BLaER1 treated with 17β-estradiol and CSF1 and Interleukin-3, amounts not matched to agents 10 nM and 100 nM (cell line): Measurements from ENCODE around the gene GYS1.
A peak's percentile ranks its signal among the peaks of the same experiment; 100 is the strongest.

Experiments used
- H3K27ac ChIP-seq, 11 experiments: shearing (Covaris generic); formaldehyde crosslinking; 2 replicates each; pipeline ENCODE4 v1.8.1; 2022
- H3K27me3 ChIP-seq, 11 experiments: shearing (Covaris generic); formaldehyde crosslinking; 2 replicates each; pipeline ENCODE4 v1.8.1; 2022
- H3K36me3 ChIP-seq, 11 experiments: shearing (Covaris generic); formaldehyde crosslinking; 2 replicates each; pipeline ENCODE4 v1.8.1; 2022
- H3K4me1 ChIP-seq, 10 experiments: shearing (Covaris generic); formaldehyde crosslinking; 2 replicates each; pipeline ENCODE4 v1.8.1; 2022
- H3K4me2 ChIP-seq, 11 experiments: shearing (Covaris generic); formaldehyde crosslinking; 2 replicates each; pipeline ENCODE4 v1.8.1; 2022
- H3K4me3 ChIP-seq, 10 experiments: shearing (Covaris generic); formaldehyde crosslinking; 2 replicates each; pipeline ENCODE4 v1.8.1; 2022
- H3K9ac ChIP-seq, 11 experiments: shearing (Covaris generic); formaldehyde crosslinking; 2 replicates each; pipeline ENCODE4 v1.8.1; 2022
- H3K9me3 ChIP-seq, 11 experiments: shearing (Covaris generic); formaldehyde crosslinking; replicated peaks in 1 of 11; 2 replicates each; pipeline ENCODE4 v1.8.1; 2022
- H4K20me1 ChIP-seq, 11 experiments: shearing (Covaris generic); formaldehyde crosslinking; 2 replicates each; pipeline ENCODE4 v1.8.1; 2022
- Cebpa-rat ChIP-seq, 11 experiments: shearing (Covaris generic); IDR thresholded peaks; 2 replicates each; pipeline ENCODE4 v1.8.1; 2022

GYS1 gene

GRCh38 chr19:48946463-48947257 lies 46.4 kb downstream of the GYS1 start:
- no peak for TF ChIP-seq Cebpa-rat (IDR thresholded peaks at IDR 0.05)
- H3K9me3 ChIP-seq = peaks cover 35 to 42% (median 39%) of the 10 kb centered on the region in 11 experiments
- no peak overlapping the region for H3K4me2 ChIP-seq
- H3K27me3 ChIP-seq = no peaks in the 10 kb centered on the region
- peaks cover 0 to 15% (median 8%) of the 10 kb centered on the region in 11 experiments; a peak in 8 of 22 replicates for H3K36me3 ChIP-seq
- no peak overlapping the region; a peak in 1 of 22 replicates for H3K27ac ChIP-seq
- no peaks in the 10 kb centered on the region for H4K20me1 ChIP-seq
- H3K9ac ChIP-seq = no peak overlapping the region
- peak overlapping the region in 3 of 10 experiments; percentile 1 to 33 (median 32); a peak in 7 of 20 replicates for H3K4me3 ChIP-seq
- peaks cover 23 to 54% (median 43%) of the 10 kb centered on the region in 10 experiments for H3K4me1 ChIP-seq

DNA sequence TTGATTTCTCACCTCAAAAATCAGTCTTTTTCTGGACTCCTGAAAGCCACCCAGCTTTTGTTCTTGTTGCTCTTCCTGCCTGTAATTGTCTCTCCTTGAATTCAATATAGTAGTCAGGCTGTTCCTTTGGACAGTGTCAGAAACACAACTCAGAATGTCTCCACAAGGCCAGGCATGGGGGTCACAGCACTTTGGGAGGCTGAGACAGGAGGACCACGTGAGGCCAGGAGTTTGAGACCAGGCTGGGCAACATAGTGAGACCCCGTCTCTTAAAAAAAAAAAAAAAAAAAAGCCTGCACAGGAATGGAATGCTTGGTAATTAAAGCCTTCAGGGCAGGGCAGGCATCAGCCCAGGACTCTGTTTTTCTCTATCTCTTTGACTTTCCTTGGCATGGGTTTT lies 47.3 kb downstream of the GYS1 start:
- Histone ChIP-seq H3K27me3 (no peaks in the 10 kb centered on the region), H3K9me3 (peaks cover 44 to 50% (median 47%) of the 10 kb centered on the region in 11 experiments), H3K36me3 (peaks cover 0 to 15% (median 9%) of the 10 kb centered on the region in 11 experiments; a peak in 8 of 22 replicates), H3K4me3 (no peak overlapping the region), H3K9ac (no peak overlapping the region), H4K20me1 (no peaks in the 10 kb centered on the region), H3K4me2 (no peak overlapping the region), H3K27ac (no peak overlapping the region), H3K4me1 (peaks cover 15 to 45% (median 34%) of the 10 kb centered on the region in 10 experiments)
- no peak for TF ChIP-seq Cebpa-rat (IDR thresholded peaks at IDR 0.05)

DNA sequence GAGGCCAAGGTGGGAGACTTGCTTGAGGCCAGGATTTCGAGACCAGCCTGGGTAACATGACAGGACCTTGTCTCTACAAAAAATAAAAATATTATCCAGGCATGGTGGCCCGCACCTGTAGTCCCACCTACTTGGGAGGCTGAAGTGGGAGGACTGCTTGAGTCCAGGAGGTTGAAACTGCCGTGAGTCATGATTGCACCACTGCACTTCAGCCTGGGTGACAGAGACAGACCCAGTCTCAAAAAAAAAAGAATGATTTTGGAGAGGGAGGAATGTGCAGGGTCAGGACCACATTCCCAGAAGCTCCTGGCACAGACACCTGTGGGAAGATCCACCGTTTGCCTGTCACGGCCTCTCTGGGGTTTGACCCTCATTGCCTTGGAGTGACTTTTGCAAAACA lies 47.7 kb downstream of the GYS1 start:
- Histone ChIP-seq H3K36me3 (peaks cover 0 to 17% (median 11%) of the 10 kb centered on the region in 11 experiments; a peak in 8 of 22 replicates), H3K4me2 (peak overlapping the region in 1 of 11 experiments; percentile 63; a peak in 1 of 22 replicates), H3K4me3 (no peak overlapping the region), H3K27ac (no peak overlapping the region), H3K9ac (no peak overlapping the region), H3K27me3 (no peaks in the 10 kb centered on the region), H3K4me1 (peaks cover 11 to 41% (median 30%) of the 10 kb centered on the region in 10 experiments), H3K9me3 (peaks cover 48 to 54% (median 51%) of the 10 kb centered on the region in 11 experiments), H4K20me1 (no peaks in the 10 kb centered on the region)
- no peak for TF ChIP-seq Cebpa-rat (IDR thresholded peaks at IDR 0.05)

GRCh38 chr19:48943081-48943480 lies 50.0 kb downstream of the GYS1 start:
- H3K9me3 ChIP-seq = peaks cover 34 to 46% (median 39%) of the 10 kb centered on the region in 11 experiments
- H3K4me2 ChIP-seq = peak overlapping the region in 4 of 11 experiments; percentile 60 to 82 (median 69); a peak in 6 of 22 replicates
- peaks cover 0 to 34% (median 19%) of the 10 kb centered on the region in 10 experiments; a peak in 16 of 20 replicates for H3K4me1 ChIP-seq
- H3K9ac ChIP-seq = no peak overlapping the region
- no peak for TF ChIP-seq Cebpa-rat (IDR thresholded peaks at IDR 0.05)
- no peaks in the 10 kb centered on the region for H3K27me3 ChIP-seq
- H3K27ac ChIP-seq = no peak overlapping the region
- no peak overlapping the region for H3K4me3 ChIP-seq
- H4K20me1 ChIP-seq = no peaks in the 10 kb centered on the region
- peaks cover 0 to 19% (median 8%) of the 10 kb centered on the region in 11 experiments; a peak in 6 of 22 replicates for H3K36me3 ChIP-seq

GRCh38 chr19:48940902-48941301 lies 52.2 kb downstream of the GYS1 start:
- no peak overlapping the region for H3K9ac ChIP-seq
- peaks cover 13 to 28% (median 18%) of the 10 kb centered on the region in 11 experiments for H3K9me3 ChIP-seq
- H3K27ac ChIP-seq = no peak overlapping the region
- H3K4me2 ChIP-seq = no peak overlapping the region
- peaks cover 0 to 8% (median 0%) of the 10 kb centered on the region in 11 experiments; a peak in 2 of 22 replicates for H3K36me3 ChIP-seq
- no peaks in the 10 kb centered on the region for H3K27me3 ChIP-seq
- peaks cover 0 to 35% (median 19%) of the 10 kb centered on the region in 10 experiments; a peak in 16 of 20 replicates for H3K4me1 ChIP-seq
- H3K4me3 ChIP-seq = 0 out of 20 replicates have a peak overlapping the region, but pooled peaks of 1 of the 10 experiments have one; percentile 14
- H4K20me1 ChIP-seq = no peaks in the 10 kb centered on the region
- TF ChIP-seq Cebpa-rat (IDR thresholded peaks at IDR 0.05) = no peak

DNA sequence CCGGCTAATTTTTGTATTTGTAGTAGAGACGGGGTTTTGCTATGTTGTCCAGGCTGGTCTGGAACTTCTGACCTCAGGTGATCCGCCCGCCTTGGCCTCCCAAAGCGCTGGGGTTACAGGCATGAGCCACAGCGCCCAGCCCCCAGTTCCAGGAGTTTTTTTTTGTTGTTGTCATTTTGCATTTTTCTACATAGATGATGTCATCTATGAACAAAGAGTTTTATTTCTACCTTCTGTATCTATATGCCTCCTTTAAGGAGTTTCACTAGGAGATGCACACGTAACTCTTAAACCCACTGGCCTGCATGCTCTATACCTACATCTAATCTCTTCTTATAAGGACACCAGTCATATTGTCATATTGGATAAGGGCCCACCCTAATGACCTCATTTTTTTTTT lies 54.9 kb downstream of the GYS1 start:
- Histone ChIP-seq H3K27ac (no peak overlapping the region), H4K20me1 (no peaks in the 10 kb centered on the region), H3K4me1 (peaks cover under 1 to 26% (median 12%) of the 10 kb centered on the region in 10 experiments; a peak in 18 of 20 replicates), H3K27me3 (peaks cover 4 to 15% (median 10%) of the 10 kb centered on the region in 11 experiments; a peak in 18 of 22 replicates), H3K4me2 (peak overlapping the region in 4 of 11 experiments; percentile 10 to 38 (median 16); a peak in 4 of 22 replicates), H3K4me3 (no peak overlapping the region), H3K9me3 (peaks cover 12 to 27% (median 18%) of the 10 kb centered on the region in 11 experiments), H3K36me3 (peaks cover 0 to 8% (median 0%) of the 10 kb centered on the region in 11 experiments; a peak in 2 of 22 replicates), H3K9ac (no peak overlapping the region)
- TF ChIP-seq Cebpa-rat (IDR thresholded peaks at IDR 0.05) = no peak

DNA sequence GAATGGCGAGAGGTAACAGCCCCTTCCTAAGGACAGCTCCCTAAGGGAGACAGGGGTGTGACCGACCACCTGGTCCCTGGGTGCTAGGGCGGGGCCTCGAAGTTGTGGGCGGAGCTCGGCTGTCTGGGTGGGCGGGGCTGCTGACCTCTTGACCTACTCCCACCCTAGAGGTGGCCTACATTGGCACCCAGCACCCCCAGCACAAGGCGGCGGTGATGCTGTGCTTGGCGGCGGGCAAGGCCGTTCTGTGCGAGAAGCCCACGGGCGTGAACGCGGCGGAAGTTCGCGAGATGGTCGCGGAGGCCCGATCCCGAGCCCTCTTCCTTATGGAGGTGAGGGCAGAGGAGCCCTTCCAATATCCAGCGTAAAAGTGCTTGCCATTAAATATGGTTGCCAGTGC lies 57.2 kb downstream of the GYS1 start:
- Histone ChIP-seq H3K4me2 (no peak overlapping the region), H3K27me3 (peaks cover 12 to 27% (median 22%) of the 10 kb centered on the region in 11 experiments), H3K9me3 (peaks cover 6 to 21% (median 10%) of the 10 kb centered on the region in 11 experiments), H3K4me1 (peaks cover 6 to 28% (median 16%) of the 10 kb centered on the region in 10 experiments; a peak in 18 of 20 replicates), H3K27ac (no peak overlapping the region), H3K36me3 (peaks cover 0 to 6% (median 0%) of the 10 kb centered on the region in 11 experiments; a peak in 2 of 22 replicates), H3K4me3 (no peak overlapping the region), H4K20me1 (no peaks in the 10 kb centered on the region), H3K9ac (no peak overlapping the region)
- TF ChIP-seq Cebpa-rat (IDR thresholded peaks at IDR 0.05) = no peak

GRCh38 chr19:48934837-48935236 lies 58.3 kb downstream of the GYS1 start:
- peaks cover 6 to 28% (median 16%) of the 10 kb centered on the region in 10 experiments; a peak in 18 of 20 replicates for H3K4me1 ChIP-seq
- H3K27me3 ChIP-seq = peaks cover 12 to 27% (median 22%) of the 10 kb centered on the region in 11 experiments
- no peak overlapping the region for H3K4me3 ChIP-seq
- H3K27ac ChIP-seq = no peak overlapping the region
- H4K20me1 ChIP-seq = no peaks in the 10 kb centered on the region
- peaks cover 0 to 11% (median 0%) of the 10 kb centered on the region in 11 experiments; a peak in 6 of 22 replicates for H3K9me3 ChIP-seq
- H3K36me3 ChIP-seq = no peaks in the 10 kb centered on the region
- H3K4me2 ChIP-seq = no peak overlapping the region
- H3K9ac ChIP-seq = no peak overlapping the region
- no peak for TF ChIP-seq Cebpa-rat (IDR thresholded peaks at IDR 0.05)
